Right lobe of liver (tissue), 6 donors: Measurements from ENCODE around the gene PRR29. TPM values are rescaled to one million over a fixed set of nuclear protein-coding genes. Genes with fewer than 3 reads are reported as not detected.

Experiments used
- ATAC-seq, 4 donors: fragments of 200-7000 bp; cut with Tn5 transposase; one replicate each; pipeline ENCODE4 v1.9.1; 2020; ENCODE audit warnings: mild to moderate bottlenecking in 4 of 4, moderate library complexity in 4 of 4
- DNase-seq, 3 donors: peaks; one replicate each; pipeline ENCODE4 v3.0.0-alpha.2; 2020
- H3K27ac ChIP-seq, 3 donors: fragments of 200-600 bp; one replicate each; pipeline ENCODE4 v1.8.0; 2022
- H3K27me3 ChIP-seq, 2 donors: fragments of 200-600 bp; one replicate each; pipeline ENCODE4 v1.8.0; 2022
- H3K36me3 ChIP-seq, 4 donors: fragments of 200-600 bp; sonication (generic) in 1 of 4; one replicate each; pipeline versions ENCODE4 v1.5.1 to v1.8.0; 2017 to 2022; ENCODE audit warnings: control low read depth in 1 of 4
- H3K4me1 ChIP-seq, 4 donors: fragments of 200-600 bp; sonication (generic) in 1 of 4; one replicate each; pipeline versions ENCODE4 v1.5.1 to v1.8.0; 2017 to 2022; ENCODE audit warnings: control low read depth in 1 of 4
- H3K4me3 ChIP-seq, 3 donors: fragments of 200-600 bp; one replicate each; pipeline ENCODE4 v1.8.0; 2022
- H3K9me3 ChIP-seq, 4 donors: fragments of 200-600 bp; sonication (generic) in 1 of 4; one replicate each; pipeline versions ENCODE4 v1.5.1 to v1.8.0; 2017 to 2022; ENCODE audit warnings: control low read depth in 1 of 4
- POLR2A ChIP-seq: fragments of 450-650 bp; IDR thresholded peaks from one replicate; pipeline ENCODE4 v1.6.1; 2017; ENCODE audit warnings: antibody characterized with exemption, mild to moderate bottlenecking
- WGBS: methylation state at CpG from one replicate; pipeline ENCODE4 v1.1.6; 2018; ENCODE audit warnings: low coverage, low lambda C conversion rate; ENCODE audit not compliant: insufficient coverage; ENCODE audit errors: missing lambda C conversion rate; 5-methylcytosine and 5-hydroxymethylcytosine counted together
- intact Hi-C, 2 donors: fragments of 100-400 bp; cut with DNase I; formaldehyde crosslinking; loops; one replicate each; pipeline versions ENCODE4 v1.11.2 to v1.14.1; 2022
- total RNA-seq, 6 experiments: library from RNA; depleted of rRNA in 2 of 6; stranded (reverse); fragments of >200 nt in 2 of 6; fragmentation: NEBNext Ultra II Directional in 3 of 6; extraction: Animal tissue kit (Norgen Biotek cat#: 25700) in 3 of 6; gene quantifications; one replicate each; pipeline versions ENCODE4 v1.1.0 to v1.2.4, GENCODE V29; 2016 to 2023
- TF ChIP-seq, protein P1 (sequence below), 4 donors: fragments of 200-600 bp in 3 of 4; fragments of 450-650 bp in 1 of 4; IDR thresholded peaks; one replicate each; pipeline versions ENCODE4 v1.5.1 to v1.8.0; 2016 to 2022; ENCODE audit warnings: antibody characterized with exemption in 4 of 4, mild to moderate bottlenecking in 2 of 4
- donor health status: DM: no; HTN: yes; CAD: no.
- donor health status: DM: no; HTN: no; CAD: no.
- donor health status: DM: no; HTN: no; CAD: no.
- donor health status: DM: no; HTN: yes; CAD: no.
- donor health status: DM: no; HTN: yes; CAD: no.

PRR29 gene
- total RNA-seq, 6 experiments from 2014 or later, result 0.07 to 0.33 (median 0.12) TPM; not detected in 3

- Histone ChIP-seq H3K4me1 (no peaks in the 10 kb centered on the region), H3K9me3 (no peaks in the 10 kb centered on the region), H3K27ac (no peak overlapping the region), H3K36me3 (no peaks in the 10 kb centered on the region), H3K4me3 (no peak overlapping the region), H3K27me3 (no peaks in the 10 kb centered on the region)
- WGBS, result 48% methylated on average over 7 of the region's 11 CpGs
- intact Hi-C loops, result no loop called here
- ATAC-seq (peak in 1 of 4 donors; percentile 14), DNase-seq (no peak)
- TF ChIP-seq, protein P1, sequence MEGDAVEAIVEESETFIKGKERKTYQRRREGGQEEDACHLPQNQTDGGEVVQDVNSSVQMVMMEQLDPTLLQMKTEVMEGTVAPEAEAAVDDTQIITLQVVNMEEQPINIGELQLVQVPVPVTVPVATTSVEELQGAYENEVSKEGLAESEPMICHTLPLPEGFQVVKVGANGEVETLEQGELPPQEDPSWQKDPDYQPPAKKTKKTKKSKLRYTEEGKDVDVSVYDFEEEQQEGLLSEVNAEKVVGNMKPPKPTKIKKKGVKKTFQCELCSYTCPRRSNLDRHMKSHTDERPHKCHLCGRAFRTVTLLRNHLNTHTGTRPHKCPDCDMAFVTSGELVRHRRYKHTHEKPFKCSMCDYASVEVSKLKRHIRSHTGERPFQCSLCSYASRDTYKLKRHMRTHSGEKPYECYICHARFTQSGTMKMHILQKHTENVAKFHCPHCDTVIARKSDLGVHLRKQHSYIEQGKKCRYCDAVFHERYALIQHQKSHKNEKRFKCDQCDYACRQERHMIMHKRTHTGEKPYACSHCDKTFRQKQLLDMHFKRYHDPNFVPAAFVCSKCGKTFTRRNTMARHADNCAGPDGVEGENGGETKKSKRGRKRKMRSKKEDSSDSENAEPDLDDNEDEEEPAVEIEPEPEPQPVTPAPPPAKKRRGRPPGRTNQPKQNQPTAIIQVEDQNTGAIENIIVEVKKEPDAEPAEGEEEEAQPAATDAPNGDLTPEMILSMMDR (IDR thresholded peaks at IDR 0.05), result no peak
- no peak for TF ChIP-seq POLR2A
Measured at GRCh38 chr17:63954402-63955063, 43.6 kb upstream of the PRR29 start.

- TF ChIP-seq, protein P1 (IDR thresholded peaks at IDR 0.05), result no peak
- TF ChIP-seq POLR2A, result no peak
- Histone ChIP-seq H3K36me3 (no peaks in the 10 kb centered on the region), H3K4me3 (no peak overlapping the region), H3K27ac (no peak overlapping the region), H3K27me3 (no peaks in the 10 kb centered on the region), H3K9me3 (no peaks in the 10 kb centered on the region), H3K4me1 (no peaks in the 10 kb centered on the region)
- intact Hi-C loops, result no loop called here
- ATAC-seq (no peak), DNase-seq (no peak)
- 25% methylated on average over 3 of the region's 11 CpGs for WGBS
Measured at GRCh38 chr17:63955232-63955631, 42.9 kb upstream of the PRR29 start.

DNA sequence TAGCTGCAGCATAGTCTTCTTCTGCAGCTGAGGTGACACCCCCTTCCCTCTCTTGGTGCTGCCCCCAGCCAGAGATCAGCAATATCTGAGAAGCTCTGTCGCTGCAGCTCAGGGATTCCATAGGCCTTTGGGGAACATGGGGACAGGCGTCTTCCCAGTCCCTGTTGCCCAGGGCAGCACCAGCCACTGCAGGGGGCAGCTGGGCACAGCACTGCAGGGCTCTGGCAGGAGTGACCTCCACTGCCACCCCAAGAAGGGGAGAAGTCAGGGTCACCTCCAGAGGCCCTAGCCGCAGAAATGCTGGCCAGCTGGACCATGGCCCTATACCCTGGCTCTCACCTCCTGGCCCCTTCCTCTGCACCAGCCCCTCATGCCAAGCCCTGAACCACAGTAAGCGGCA, 42.4 kb upstream of the PRR29 start:
- Histone ChIP-seq H3K4me1 (no peaks in the 10 kb centered on the region), H3K36me3 (no peaks in the 10 kb centered on the region), H3K27ac (no peak overlapping the region), H3K27me3 (no peaks in the 10 kb centered on the region), H3K9me3 (no peaks in the 10 kb centered on the region), H3K4me3 (no peak overlapping the region)
- DNase-seq, result no peak
- WGBS, result 53% methylated on average over 2 of the region's 4 CpGs
- intact Hi-C loops, result no loop called here
- ATAC-seq, result no peak
- TF ChIP-seq, protein P1 (IDR thresholded peaks at IDR 0.05), result no peak
- TF ChIP-seq POLR2A, result no peak

DNA sequence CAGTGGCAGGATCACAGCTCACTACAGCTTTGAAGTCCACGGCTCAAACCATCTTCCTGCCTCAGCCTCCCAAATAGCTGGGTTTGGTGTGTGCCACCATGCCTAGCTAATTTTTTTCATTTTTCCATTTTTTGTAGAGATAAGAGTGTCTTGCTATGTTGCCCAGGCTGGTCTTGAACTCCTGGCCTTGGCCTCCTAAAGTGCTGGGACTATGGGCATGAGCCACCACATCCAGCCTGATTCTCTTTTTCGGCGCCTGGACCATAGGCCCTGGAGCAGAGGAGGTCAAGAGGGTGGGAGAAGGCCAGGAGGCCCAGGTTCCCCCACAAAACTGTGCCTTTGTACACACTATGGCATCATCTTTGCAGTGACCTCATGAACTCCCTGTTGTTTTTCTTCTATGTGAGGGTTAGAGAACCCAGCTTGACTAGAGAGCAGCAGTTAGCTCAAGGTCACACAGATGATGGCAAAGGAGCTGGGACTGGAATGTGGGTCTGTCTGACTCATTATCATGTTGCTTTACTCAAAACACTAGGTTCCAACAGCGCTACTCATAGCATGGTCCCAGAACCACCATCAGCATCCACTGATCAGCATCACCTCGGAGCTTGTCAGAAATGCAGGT, 41.7 kb upstream of the PRR29 start:
- TF ChIP-seq, protein P1 (IDR thresholded peaks at IDR 0.05), result no peak
- no peak for TF ChIP-seq POLR2A
- intact Hi-C loops, result no loop called here
- DNase-seq (no peak), ATAC-seq (no peak)
- Histone ChIP-seq H3K27me3 (no peaks in the 10 kb centered on the region), H3K36me3 (no peaks in the 10 kb centered on the region), H3K9me3 (no peaks in the 10 kb centered on the region), H3K4me1 (no peaks in the 10 kb centered on the region), H3K27ac (no peak overlapping the region), H3K4me3 (no peak overlapping the region)
- 87% methylated on average over 3 of the region's 5 CpGs for WGBS
